PC-9 (cell line): ENCODE measurements around the gene FAM83C.

Experiments used
- EZH2 ChIP-seq: fragments of 200-600 bp; sonication (generic); IDR thresholded peaks from 2 replicates; pipeline ENCODE4 v1.8.0; 2017; ENCODE audit warnings: antibody characterized with exemption, low read depth
- TF ChIP-seq, protein P1 (sequence below): fragments of 200-600 bp; sonication (generic); conservative IDR thresholded peaks from 2 replicates; pipeline ENCODE4 v1.6.1; 2017; ENCODE audit warnings: mixed run types, antibody characterized with exemption, mild to moderate bottlenecking, moderate library complexity

DNA sequence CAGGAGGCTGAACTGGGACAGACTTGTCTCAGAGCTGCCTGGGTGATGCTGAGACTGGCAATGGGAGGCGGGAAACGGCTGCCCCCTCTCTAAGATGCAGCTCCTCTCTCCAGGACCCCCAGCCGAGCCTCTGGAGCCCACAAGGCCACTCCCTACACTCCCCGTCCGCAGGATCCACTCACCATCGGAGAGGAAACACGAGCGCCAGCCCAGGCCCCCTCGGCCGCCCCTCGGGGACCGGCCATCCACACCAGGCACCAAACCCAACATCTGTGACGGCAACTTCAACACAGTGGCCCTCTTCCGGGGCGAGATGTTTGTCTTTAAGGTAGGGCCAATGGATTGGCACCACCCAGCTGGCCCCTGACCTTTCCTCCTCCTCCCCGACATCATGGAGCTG is 25.1 kb downstream of the FAM83C start:
- TF ChIP-seq, protein P1, sequence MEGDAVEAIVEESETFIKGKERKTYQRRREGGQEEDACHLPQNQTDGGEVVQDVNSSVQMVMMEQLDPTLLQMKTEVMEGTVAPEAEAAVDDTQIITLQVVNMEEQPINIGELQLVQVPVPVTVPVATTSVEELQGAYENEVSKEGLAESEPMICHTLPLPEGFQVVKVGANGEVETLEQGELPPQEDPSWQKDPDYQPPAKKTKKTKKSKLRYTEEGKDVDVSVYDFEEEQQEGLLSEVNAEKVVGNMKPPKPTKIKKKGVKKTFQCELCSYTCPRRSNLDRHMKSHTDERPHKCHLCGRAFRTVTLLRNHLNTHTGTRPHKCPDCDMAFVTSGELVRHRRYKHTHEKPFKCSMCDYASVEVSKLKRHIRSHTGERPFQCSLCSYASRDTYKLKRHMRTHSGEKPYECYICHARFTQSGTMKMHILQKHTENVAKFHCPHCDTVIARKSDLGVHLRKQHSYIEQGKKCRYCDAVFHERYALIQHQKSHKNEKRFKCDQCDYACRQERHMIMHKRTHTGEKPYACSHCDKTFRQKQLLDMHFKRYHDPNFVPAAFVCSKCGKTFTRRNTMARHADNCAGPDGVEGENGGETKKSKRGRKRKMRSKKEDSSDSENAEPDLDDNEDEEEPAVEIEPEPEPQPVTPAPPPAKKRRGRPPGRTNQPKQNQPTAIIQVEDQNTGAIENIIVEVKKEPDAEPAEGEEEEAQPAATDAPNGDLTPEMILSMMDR = no peak
- TF ChIP-seq EZH2 = no peak
